Activated B cell treated with CpG ODN at 0.5 μM for 24 hours (primary cell): ENCODE results near the gene MEF2D. TPM values are rescaled to one million over a fixed set of nuclear protein-coding genes. Genes with fewer than 3 reads are reported as not detected.

ENCODE experiments used
- ATAC-seq: fragments of 200-7000 bp; cut with Tn5 transposase; one replicate; pipeline ENCODE4 v1.10.0; 2021; ENCODE audit warnings: low read depth, mild to moderate bottlenecking, moderate library complexity
- CTCF ChIA-PET: fragments of 350-600 bp; sonication (Branson Sonifier 250); formaldehyde crosslinking; loops from one replicate; lab custom pipeline; 2021; ENCODE audit warnings: antibody characterized with exemption; lab: Charles Lee
- POLR2A ChIA-PET: fragments of 350-600 bp; sonication (Branson Sonifier 250); formaldehyde crosslinking; loops from one replicate; lab custom pipeline; 2021; ENCODE audit warnings: antibody characterized with exemption; lab: Charles Lee
- DNase-seq: peaks from one replicate; pipeline ENCODE4 v3.0.0; 2022
- H3K27ac Mint-ChIP-seq: one replicate; pipeline ENCODE4 v1.8.0; 2020; ENCODE audit warnings: mixed read lengths
- H3K27me3 Mint-ChIP-seq: one replicate; pipeline ENCODE4 v1.8.0; 2021; ENCODE audit warnings: mixed read lengths
- H3K36me3 Mint-ChIP-seq: one replicate; pipeline ENCODE4 v1.8.0; 2021; ENCODE audit warnings: low read depth, mixed read lengths
- H3K4me1 Mint-ChIP-seq: one replicate; pipeline ENCODE4 v1.8.0; 2021; ENCODE audit warnings: mixed read lengths
- H3K4me3 Mint-ChIP-seq: one replicate; pipeline ENCODE4 v1.8.0; 2020; ENCODE audit warnings: mild to moderate bottlenecking, mixed read lengths
- H3K9me3 Mint-ChIP-seq: one replicate; pipeline ENCODE4 v1.8.0; 2020; ENCODE audit warnings: mixed read lengths
- CTCF ChIP-seq: fragments of 200-600 bp; IDR thresholded peaks from one replicate; pipeline ENCODE4 v1.8.0; 2022; ENCODE audit warnings: antibody characterized with exemption, mild to moderate bottlenecking
- intact Hi-C: fragments of 100-400 bp; cut with micrococcal nuclease; formaldehyde crosslinking; loops from one replicate; pipeline ENCODE4 v1.15.1; 2024
- total RNA-seq: library from RNA; stranded (reverse); gene quantifications from 2 replicates; pipeline ENCODE4 v1.2.3, GENCODE V29; 2022

Gene MEF2D
- total RNA-seq, 1 donor from 2014 or later, result 114 TPM

GRCh38 chr1:156508205-156508954 lies 7.8 kb upstream of the MEF2D start:
- DNase-seq (no peak), ATAC-seq (no peak)
- no peaks in the 10 kb centered on the region for H3K9me3 Mint-ChIP-seq
- POLR2A ChIA-PET, result interaction anchor here (0.5 to 21.6 kb wide), 9 partner anchors 8 to 577 kb away, joined by 3 to 1179 read pairs (median 5); partner anchors contain the start of gene MEF2D
- CTCF ChIA-PET, result interaction anchor here (0.6 to 1.7 kb wide), 5 partner anchors 17 to 100 kb away, joined by 3 to 9 read pairs (median 3); no protein-coding TSS in a partner anchor
- no peak for TF ChIP-seq CTCF
- intact Hi-C loops, result loop anchor here (5.0 kb wide), 1 partner anchor 39 kb away; no protein-coding TSS in a partner anchor
- peak overlapping the region; percentile 64 for H3K4me3 Mint-ChIP-seq
- peaks cover 55% of the 10 kb centered on the region for H3K4me1 Mint-ChIP-seq
- no peaks in the 10 kb centered on the region for H3K36me3 Mint-ChIP-seq
- H3K27me3 Mint-ChIP-seq, result no peaks in the 10 kb centered on the region
- peak overlapping the region; percentile 70 for H3K27ac Mint-ChIP-seq

GRCh38 chr1:156506450-156506849 lies 5.9 kb upstream of the MEF2D start:
- DNase-seq (no peak), ATAC-seq (no peak)
- peaks cover 72% of the 10 kb centered on the region for H3K4me1 Mint-ChIP-seq
- POLR2A ChIA-PET, result interaction anchor here (1.2 to 21.6 kb wide), 2 partner anchors 20 to 52 kb away, joined by 3 to 1179 read pairs; no protein-coding TSS in a partner anchor
- CTCF ChIA-PET, result interaction anchor here (1.0 kb wide), 1 partner anchor 26 kb away, joined by 4 read pairs; no protein-coding TSS in a partner anchor
- no peaks in the 10 kb centered on the region for H3K36me3 Mint-ChIP-seq
- intact Hi-C loops, result loop anchor here (5.0 kb wide), 1 partner anchor 41 kb away; no protein-coding TSS in a partner anchor
- no peak for TF ChIP-seq CTCF
- no peak overlapping the region for H3K4me3 Mint-ChIP-seq
- no peaks in the 10 kb centered on the region for H3K9me3 Mint-ChIP-seq
- peak overlapping the region; percentile 30 for H3K27ac Mint-ChIP-seq
- H3K27me3 Mint-ChIP-seq, result no peaks in the 10 kb centered on the region

- DNase-seq (no peak), ATAC-seq (no peak)
- Mint-ChIP-seq H3K27me3 (no peaks in the 10 kb centered on the region), H3K4me3 (peak overlapping the region; percentile 76), H3K4me1 (peaks cover 73% of the 10 kb centered on the region), H3K36me3 (no peaks in the 10 kb centered on the region), H3K9me3 (no peaks in the 10 kb centered on the region), H3K27ac (peak overlapping the region; percentile 97)
- TF ChIP-seq CTCF, result no peak
- intact Hi-C loops, result loop anchor here (1.0 to 5.0 kb wide), 10 partner anchors 17 to 262 kb away; partner anchors contain the start of genes CCT3, GPATCH4, HDGF and PRCC
- ChIA-PET CTCF (interaction anchor here (7.9 kb wide), 1 partner anchor 24 kb away, joined by 164 read pairs; no protein-coding TSS in a partner anchor), POLR2A (interaction anchor here (0.6 to 21.6 kb wide), 21 partner anchors 11 to 261 kb away, joined by 3 to 1179 read pairs (median 6); partner anchors contain the start of genes GPATCH4, MRPL24, NAXE and PRCC)
Observed at GRCh38 chr1:156505679-156506298, 5.2 kb upstream of the MEF2D start.

- DNase-seq (peak; percentile 89), ATAC-seq (peak; percentile 51)
- H3K9me3 Mint-ChIP-seq, result no peaks in the 10 kb centered on the region
- ChIA-PET POLR2A (interaction anchor here (0.5 to 21.6 kb wide), 30 partner anchors 11 to 454 kb away, joined by 3 to 1179 read pairs (median 6); partner anchors contain the start of genes GPATCH4, ISG20L2, METTL25B and MRPL24), CTCF (interaction anchor here (0.8 to 7.9 kb wide), 6 partner anchors 11 to 104 kb away, joined by 3 to 164 read pairs (median 6); no protein-coding TSS in a partner anchor)
- peaks cover 3% of the 10 kb centered on the region for H3K36me3 Mint-ChIP-seq
- peak overlapping the region; percentile 76 for H3K4me3 Mint-ChIP-seq
- no peak for TF ChIP-seq CTCF
- peaks cover 73% of the 10 kb centered on the region for H3K4me1 Mint-ChIP-seq
- no peaks in the 10 kb centered on the region for H3K27me3 Mint-ChIP-seq
- intact Hi-C loops, result loop anchor here (1.0 to 5.0 kb wide), 10 partner anchors 17 to 262 kb away; partner anchors contain the start of genes CCT3, GPATCH4, HDGF and PRCC
- H3K27ac Mint-ChIP-seq, result peak overlapping the region; percentile 97
Observed at GRCh38 chr1:156504821-156505678, 4.5 kb upstream of the MEF2D start.
